HG03060 (cell line): ENCODE results near the gene LRP1B.
A peak's percentile ranks its signal among the peaks of the same experiment; 100 is the strongest.

ENCODE experiments used
- ATAC-seq: cut with Tn5 transposase; IDR thresholded peaks from one replicate; pipeline ENCODE4 v1.9.1; 2021; ENCODE audit warnings: low read depth, moderate number of reproducible peaks; ENCODE audit not compliant: unreplicated experiment

LRP1B gene

DNA sequence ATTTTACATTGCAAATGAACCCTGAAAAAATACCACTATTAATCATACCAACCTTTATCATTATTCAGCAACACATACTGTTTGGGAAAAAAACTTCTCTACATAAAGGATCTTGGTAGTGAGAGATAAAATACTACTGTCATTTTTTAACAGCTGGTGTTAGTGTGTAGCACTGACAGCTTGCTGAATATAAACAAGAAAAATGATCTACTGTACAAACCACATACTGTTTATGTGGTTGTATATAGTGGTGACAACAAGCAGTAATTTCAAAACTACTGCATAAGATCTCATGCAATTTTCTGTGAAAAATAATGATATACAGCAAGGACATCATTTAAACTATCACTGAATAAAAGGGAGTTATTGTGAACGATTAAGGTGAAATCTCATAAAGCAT is 601.2 kb downstream of the LRP1B start:
- no peak for ATAC-seq

DNA sequence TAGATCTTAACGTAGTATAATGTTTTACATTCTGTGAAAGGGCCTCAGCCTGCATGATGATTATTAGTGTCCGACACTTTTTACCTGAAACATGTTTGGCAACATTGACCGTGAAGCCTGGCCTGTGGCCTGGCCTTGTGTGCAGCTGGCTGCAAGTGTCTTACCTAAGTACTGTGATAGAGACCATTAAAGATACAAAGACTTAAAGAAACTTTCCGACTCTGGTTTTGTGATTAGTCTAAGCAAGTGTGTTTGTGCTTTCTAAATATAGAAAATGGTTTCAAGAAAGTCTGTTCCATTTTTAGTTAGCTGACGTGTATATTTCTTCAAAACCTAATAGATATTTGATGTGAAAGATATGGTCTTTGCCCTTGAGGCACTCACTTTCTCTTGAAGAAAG is 601.8 kb downstream of the LRP1B start:
- ATAC-seq: peak; percentile 78

GRCh38 chr2:141526760-141527159 is 604.1 kb downstream of the LRP1B start:
- ATAC-seq: no peak

- ATAC-seq: no peak
These were observed 606.0 kb downstream of the LRP1B start for GRCh38 chr2:141524777-141525176.

DNA sequence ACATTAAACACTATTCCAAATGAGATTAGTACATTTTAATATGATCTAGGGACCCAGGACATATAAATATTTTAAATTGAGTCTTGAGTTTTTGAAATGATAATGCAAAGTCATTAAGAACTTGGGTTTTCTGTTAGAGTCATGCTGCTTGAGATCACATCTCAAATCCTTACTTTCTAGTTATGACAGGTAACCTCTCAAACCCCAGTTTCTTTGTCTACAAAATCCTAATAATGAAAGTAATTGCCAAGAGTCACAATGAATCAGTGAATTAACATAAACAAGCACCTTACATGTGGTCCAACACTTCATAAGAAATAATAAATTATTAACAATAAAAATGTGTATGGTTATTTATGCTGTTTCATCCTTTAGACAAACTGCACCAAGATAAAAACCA is 607.6 kb downstream of the LRP1B start:
- ATAC-seq: peak; percentile 48

GRCh38 chr2:141522702-141523101 is 608.1 kb downstream of the LRP1B start:
- no peak for ATAC-seq

GRCh38 chr2:141522048-141522447 is 608.8 kb downstream of the LRP1B start:
- no peak for ATAC-seq

DNA sequence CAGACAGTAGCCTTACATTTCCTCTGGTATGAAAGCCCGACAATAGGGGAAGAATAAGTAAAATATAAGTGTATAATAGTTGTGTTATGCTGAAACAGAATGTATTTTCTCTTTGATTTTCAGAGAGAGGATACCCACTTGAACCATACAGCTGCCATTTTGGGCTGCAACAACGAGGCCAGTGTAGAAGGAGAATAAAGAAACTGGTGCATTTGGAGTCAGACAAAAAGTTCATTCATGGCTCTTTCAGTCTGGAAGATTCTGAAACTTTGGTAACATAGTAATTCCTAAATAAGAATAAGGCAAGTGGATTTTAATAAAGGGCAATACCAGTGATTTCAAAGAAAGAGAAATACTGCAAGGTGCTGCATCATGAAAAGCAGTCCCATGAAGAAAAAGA is 610.9 kb downstream of the LRP1B start:
- ATAC-seq: no peak

DNA sequence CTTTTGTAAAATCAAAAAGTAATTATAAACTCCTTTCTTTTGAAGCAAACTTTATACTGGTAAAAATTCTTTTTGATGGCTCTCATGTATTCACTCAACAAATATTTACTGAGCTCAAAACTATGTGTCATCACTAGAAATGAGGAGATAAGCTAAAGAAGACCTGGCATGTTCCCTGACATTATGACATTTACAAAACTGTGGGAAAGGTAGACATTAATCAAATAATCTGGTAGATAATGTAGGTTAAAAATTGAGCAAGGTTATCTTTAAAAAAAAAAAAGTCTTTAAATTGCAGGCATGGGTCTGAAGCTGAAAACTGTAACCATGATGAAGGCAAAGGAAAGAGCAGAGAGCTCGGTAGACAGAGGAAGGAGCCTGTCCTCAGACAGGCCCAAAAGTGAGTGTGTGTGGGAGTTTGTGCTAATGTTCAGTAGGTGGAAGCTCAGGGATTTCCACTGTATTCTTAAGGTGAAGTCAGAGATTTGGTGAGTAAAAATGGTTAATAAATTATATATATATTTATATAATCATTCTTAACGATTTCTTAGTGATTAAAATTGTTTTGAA is 612.9 kb downstream of the LRP1B start:
- ATAC-seq: no peak

DNA sequence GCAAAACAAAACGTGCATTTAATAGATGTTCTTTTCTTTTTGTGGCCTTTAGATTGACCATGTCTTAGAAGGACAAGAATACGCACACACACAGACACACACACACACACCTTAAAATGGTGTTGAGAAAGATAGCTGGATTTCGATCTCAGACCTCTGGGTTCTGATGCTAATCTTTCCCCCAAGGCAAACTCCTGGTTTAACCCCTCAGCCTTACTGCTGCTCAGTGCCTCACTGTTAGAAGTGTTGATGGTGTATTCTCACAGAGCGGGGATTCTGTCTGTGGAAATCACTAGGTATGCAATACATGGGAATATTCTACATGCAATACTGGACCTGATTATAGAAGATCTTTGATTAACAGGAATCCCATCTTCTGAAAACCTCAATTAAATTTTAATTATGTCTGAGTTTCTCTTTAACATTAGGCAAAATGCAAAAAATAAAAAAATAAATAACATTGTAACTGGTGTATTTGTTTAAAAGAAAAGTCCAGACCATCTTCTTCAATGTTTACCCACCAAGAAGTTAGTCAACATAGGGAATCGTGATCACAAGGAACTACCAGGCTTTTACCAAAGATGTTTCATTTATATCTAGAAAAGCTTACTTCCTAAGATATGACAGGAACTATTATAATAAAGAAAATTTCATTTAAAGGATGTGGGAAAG is 613.5 kb downstream of the LRP1B start:
- ATAC-seq: no peak

DNA sequence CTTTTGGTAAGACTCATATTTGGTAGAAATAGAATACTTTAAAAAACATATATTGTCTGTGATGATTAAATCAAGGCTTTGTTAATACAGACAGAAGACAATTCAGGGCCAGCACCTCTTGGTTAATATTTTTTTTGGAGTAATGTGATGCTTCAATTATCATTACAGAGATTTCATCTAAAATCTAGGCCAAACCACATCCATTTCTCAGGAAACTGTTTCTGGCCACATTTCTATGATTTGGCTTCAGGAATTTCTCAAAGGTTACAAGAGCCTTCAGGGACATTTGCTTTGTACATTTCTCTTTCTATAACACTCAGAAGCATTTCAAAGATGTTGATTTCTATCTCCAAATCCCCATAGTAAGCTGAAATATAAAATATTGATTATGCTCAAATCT is 614.9 kb downstream of the LRP1B start:
- no peak for ATAC-seq

DNA sequence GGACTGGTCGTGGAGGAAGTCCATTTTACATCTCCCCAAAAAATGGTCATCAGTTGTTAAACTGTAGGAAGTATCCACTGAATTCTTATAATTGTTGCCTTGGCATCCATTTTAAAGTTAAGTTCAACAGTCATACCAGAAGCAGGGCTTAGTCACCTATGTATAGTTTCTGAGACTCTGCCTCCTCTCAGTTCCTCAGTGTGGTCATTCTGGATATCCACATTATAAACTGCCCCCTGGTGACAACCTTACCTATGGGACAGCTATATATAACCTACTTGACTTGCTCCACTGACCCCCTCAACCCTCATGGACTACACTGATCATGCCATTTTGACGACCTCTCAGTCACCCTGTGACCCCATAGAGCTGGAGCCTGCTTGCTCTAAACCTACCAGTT is 617.0 kb downstream of the LRP1B start:
- peak; percentile 100 for ATAC-seq

GRCh38 chr2:141508806-141509595 is 621.8 kb downstream of the LRP1B start:
- no peak for ATAC-seq

GRCh38 chr2:141508086-141508752 is 622.6 kb downstream of the LRP1B start:
- ATAC-seq: no peak

- no peak for ATAC-seq
These were observed 624.7 kb downstream of the LRP1B start for GRCh38 chr2:141506135-141506534.

GRCh38 chr2:141501752-141502151 is 629.1 kb downstream of the LRP1B start:
- no peak for ATAC-seq

DNA sequence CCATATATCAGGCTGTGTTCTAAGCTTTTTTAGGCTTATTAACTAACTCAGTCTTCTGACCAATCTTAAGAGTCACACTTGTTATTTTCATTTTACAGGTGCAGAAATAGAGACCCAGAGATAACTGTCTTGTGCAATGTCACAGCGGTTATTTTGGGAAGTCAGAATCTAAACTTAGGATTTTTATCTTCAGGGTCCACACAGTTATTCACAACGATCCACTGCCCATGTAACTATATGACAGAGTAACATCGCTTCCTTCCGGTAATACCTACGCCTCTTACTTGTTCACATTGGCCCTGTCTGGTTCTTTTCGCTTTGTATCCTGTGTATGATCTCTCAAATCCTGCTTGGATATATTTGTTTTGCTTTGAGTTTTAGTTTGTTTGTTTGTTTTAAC is 631.7 kb downstream of the LRP1B start:
- no peak for ATAC-seq

DNA sequence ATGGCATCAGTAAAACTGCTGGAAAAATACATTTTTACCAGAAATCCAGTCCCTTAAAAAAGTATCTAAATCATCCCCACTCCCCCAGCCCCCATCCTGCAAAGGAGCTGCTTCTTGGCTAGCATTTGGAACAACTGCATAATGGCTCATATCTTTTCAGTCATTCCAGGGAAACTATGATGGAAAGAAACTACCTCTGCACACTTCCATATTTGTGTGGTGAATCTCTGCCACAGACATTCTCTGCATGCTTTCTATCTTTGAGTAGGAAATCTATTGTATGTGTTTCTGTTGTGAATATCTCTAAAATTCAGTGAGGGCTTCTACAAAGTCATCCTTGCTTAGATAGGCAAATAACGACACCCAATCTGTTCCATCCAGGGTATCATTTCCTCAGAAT is 632.3 kb downstream of the LRP1B start:
- ATAC-seq: no peak

DNA sequence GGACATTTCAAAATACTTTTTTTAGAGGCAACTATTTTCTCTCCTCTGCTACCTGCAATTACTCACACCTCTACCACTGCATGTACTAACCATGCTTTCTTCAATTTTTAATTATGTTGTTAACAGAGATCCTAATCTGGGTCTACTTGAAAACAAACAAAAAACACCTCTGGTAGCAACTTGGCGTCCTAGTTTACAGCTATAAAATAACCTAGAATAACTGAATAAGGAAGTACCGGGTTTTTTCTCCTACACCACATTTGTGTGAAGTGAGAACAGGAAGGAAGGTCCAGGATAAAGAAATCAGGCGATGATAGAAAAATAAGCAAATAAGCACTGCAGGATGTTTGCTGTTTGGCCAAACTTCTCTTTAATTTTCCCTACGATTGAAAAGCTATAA is 633.5 kb downstream of the LRP1B start:
- no peak for ATAC-seq

DNA sequence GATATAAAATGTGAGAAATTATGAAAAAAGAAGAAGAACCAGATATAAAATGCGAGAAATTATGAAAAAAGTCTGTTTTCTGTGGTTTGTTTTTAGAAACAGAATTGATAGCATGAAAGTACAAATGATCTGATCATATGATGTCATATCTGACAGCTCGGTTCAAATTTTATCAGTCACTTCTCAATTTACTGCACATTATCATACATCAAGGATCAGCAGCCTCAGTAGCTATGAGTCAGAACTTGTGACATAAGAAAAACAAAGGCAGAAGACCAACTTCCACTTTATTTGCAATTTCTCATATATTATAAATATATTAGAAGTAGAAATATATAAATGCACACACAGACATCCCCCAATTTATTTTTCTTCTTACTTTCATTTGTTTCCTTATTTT is 634.0 kb downstream of the LRP1B start:
- no peak for ATAC-seq

GRCh38 chr2:141493936-141494335 is 636.9 kb downstream of the LRP1B start:
- ATAC-seq: no peak
